ENCODE results near the gene PWP2. TPM values are rescaled to one million over a fixed set of nuclear protein-coding genes. Genes with fewer than 3 reads are reported as not detected.
"Not testable (repeated sequence)": the region's sequence is repeated elsewhere in the genome, so short reads cannot be mapped to it uniquely, and the experiment has no call there.

Gene PWP2
- total RNA-seq (10 to 100 TPM; 27.2 to 28.2 TPM), polyA plus RNA-seq (10 to 100 TPM in 1 of 2 donors, under 1 TPM in 1; 0.35 to 13.9 TPM)

DNA sequence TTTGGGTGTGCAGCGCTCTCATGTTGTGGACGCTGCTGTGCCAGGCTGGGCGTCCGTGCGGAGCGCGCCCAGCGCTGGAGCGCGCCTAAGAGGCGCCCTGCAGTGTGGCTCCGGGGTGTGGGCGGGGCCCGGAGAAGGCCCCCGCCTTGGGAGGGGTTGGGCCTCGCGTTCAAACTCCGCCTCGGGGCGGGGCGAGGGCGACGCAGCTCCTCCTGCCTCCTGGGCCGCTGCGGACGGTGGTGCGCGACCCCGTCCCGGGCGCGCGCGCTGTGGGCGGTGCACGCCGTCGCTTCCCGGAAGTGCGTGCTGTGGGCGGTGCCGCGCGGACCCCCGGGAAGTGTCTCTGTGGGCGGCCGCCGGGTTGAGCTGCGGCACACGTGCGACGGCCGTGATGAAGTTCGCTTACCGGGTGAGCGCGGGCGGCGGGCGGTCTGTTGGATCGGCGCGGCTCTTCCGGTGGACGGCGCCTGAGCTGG, at the start of gene PWP2:
Gene PWP2 (plus strand): TSS at position 374 of the 476 bp plus-strand sequence. CDS start 18 bp downstream, at position 392.
- H3K4me1 Mint-ChIP-seq; H3K27ac ChIP-seq (ENCODE audit: low read depth, low read length); H3K27me3 Mint-ChIP-seq; H3K27ac Mint-ChIP-seq; H3K9me3 ChIP-seq (ENCODE audit: control insufficient read depth in 1 of 2, low read length in 2 of 2); H3K36me3 ChIP-seq (ENCODE audit: insufficient read depth, low read length); H3K36me3 Mint-ChIP-seq; H3K4me3 ChIP-seq (ENCODE audit: low read length in 2 of 2); H3K9me3 Mint-ChIP-seq; intact Hi-C loops (cut with micrococcal nuclease); H3K27me3 ChIP-seq (ENCODE audit: insufficient read depth, low read length); H3K4me1 ChIP-seq (ENCODE audit: insufficient read depth, low read length); CTCF ChIA-PET (ENCODE audit: partially characterized antibody): not testable (repeated sequence)
- H3K4me3 Mint-ChIP-seq = peak within 1 kb of the TSS in 4 of 8 donors; percentile 35 to 71 (median 58)
- DNase-seq = peak; percentile 54 to 73 (median 67)
- POLR2A ChIA-PET (ENCODE audit: partially characterized antibody) = interaction anchor here (0.5 kb wide), 1 partner anchor 18 kb away, joined by 3 read pairs; no protein-coding TSS in a partner anchor

DNA sequence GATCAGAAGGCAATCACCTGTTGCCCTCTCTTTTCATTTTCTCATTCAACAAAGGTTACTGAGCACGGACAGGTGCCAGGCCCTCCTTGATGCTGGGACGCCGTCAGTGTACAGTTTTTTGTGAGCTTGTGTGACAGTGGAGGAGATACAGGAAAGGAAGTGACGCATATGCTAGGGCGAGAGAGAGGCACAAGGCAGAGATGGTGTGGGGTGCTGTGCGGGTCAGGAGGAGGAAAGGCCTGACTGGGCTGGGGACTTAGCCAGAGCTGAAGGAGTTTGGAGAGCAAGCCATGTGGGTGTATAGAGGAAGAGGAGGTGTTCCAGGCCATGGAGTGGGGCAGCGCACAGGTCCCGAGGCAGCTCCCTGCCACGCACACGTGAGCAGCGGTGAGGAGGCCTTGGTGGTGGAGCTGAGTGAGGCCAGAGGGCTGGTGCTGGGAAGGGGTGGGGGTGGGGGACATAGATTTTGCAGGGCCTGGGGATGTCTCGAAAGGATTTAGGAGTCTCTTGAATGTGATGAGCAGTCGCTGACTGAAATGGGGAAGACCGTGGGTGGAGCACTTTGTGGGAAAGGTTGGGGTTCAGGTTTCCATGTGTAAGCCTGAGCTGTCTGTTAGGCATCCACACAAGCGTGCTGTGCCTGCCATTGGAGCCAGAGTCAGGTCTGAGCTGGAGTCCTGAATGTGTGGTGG, 49.1 kb upstream of the PWP2 start:
- Histone ChIP-seq H3K36me3 (ENCODE audit: insufficient read depth, low read length) (peaks cover 44% of the 10 kb centered on the region), H3K4me3 (ENCODE audit: low read length in 2 of 2) (no peak overlapping the region), H3K9me3 (ENCODE audit: control insufficient read depth in 1 of 2, low read length in 2 of 2) (no peaks in the 10 kb centered on the region), H3K4me1 (ENCODE audit: insufficient read depth, low read length) (peaks cover 13% of the 10 kb centered on the region), H3K27me3 (ENCODE audit: insufficient read depth, low read length) (no peaks in the 10 kb centered on the region), H3K27ac (ENCODE audit: low read depth, low read length) (peak overlapping the region; percentile 59)
- Mint-ChIP-seq H3K36me3 (peaks cover 38 to 69% of the 10 kb centered on the region in 2 donors), H3K9me3 (no peaks in the 10 kb centered on the region), H3K27ac (peak overlapping the region; percentile 85 to 100 (median 98)), H3K27me3 (no peaks in the 10 kb centered on the region), H3K4me3 (peak overlapping the region; percentile 81 to 91 (median 86)), H3K4me1 (peaks cover 24 to 39% (median 31%) of the 10 kb centered on the region in 4 donors)
- DNase-seq = peak; percentile 52 to 70 (median 61)
- ChIA-PET CTCF (ENCODE audit: partially characterized antibody) (interaction anchor here (1.0 to 1.1 kb wide), 3 partner anchors 9 to 43 kb away, joined by 3 read pairs; no protein-coding TSS in a partner anchor), POLR2A (ENCODE audit: partially characterized antibody) (interaction anchor here (0.8 to 2.2 kb wide), 5 partner anchors 10 to 47 kb away, joined by 3 to 19 read pairs (median 4); no protein-coding TSS in a partner anchor)
- intact Hi-C loops (cut with micrococcal nuclease) = no loop called here

DNA sequence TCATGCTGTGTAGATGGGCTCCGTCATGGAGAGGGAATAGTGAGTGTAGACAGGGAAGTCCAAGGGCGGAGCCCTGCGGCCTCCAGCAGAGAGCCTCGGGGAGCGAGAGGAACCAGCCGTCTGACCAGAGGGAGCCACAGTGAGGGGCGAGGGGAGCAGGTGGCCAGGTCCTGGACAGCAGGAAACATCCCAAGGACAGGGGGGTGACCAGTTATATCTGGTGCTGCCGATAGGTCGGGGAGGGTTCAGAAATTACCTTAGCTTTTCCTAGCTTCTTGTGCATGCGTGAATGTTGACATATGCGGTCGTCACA, 48.6 kb upstream of the PWP2 start:
- Mint-ChIP-seq H3K36me3 (peaks cover 35 to 69% of the 10 kb centered on the region in 2 donors), H3K4me1 (peaks cover 24 to 44% (median 32%) of the 10 kb centered on the region in 4 donors), H3K27ac (peak overlapping the region; percentile 85 to 100 (median 98)), H3K9me3 (no peaks in the 10 kb centered on the region), H3K4me3 (peak overlapping the region in 7 of 8 donors; percentile 81 to 91 (median 87)), H3K27me3 (no peaks in the 10 kb centered on the region)
- Histone ChIP-seq H3K9me3 (ENCODE audit: control insufficient read depth in 1 of 2, low read length in 2 of 2) (no peaks in the 10 kb centered on the region), H3K27me3 (ENCODE audit: insufficient read depth, low read length) (no peaks in the 10 kb centered on the region), H3K36me3 (ENCODE audit: insufficient read depth, low read length) (peaks cover 47% of the 10 kb centered on the region), H3K27ac (ENCODE audit: low read depth, low read length) (peak overlapping the region; percentile 59), H3K4me1 (ENCODE audit: insufficient read depth, low read length) (peaks cover 13% of the 10 kb centered on the region), H3K4me3 (ENCODE audit: low read length in 2 of 2) (no peak overlapping the region)
- ChIA-PET POLR2A (ENCODE audit: partially characterized antibody) (interaction anchor here (0.8 to 2.2 kb wide), 4 partner anchors 9 to 45 kb away, joined by 3 to 19 read pairs (median 6); no protein-coding TSS in a partner anchor), CTCF (ENCODE audit: partially characterized antibody) (interaction anchor here (0.5 kb wide), 1 partner anchor 37 kb away, joined by 3 read pairs; no protein-coding TSS in a partner anchor)
- intact Hi-C loops (cut with micrococcal nuclease) = no loop called here
- no peak for DNase-seq

DNA sequence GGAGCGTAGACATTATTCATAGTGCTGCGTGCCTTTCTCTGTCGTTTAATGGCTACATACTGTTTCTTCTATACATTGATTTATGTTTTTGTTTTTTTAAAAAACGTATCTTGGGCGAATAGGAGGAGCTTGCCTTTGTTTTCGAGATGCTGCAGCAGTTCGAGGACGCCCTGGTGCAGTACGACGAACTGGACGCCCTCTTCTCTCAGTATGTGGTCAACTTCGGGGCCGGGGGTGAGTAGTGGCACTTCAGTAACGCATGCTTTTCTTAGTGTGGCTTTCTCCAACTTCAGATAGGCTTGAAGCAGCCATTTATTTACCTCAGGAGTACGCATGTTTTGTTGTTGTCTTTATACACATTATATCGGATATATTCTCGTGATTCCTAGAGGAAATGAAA, 48.2 kb upstream of the PWP2 start:
- H3K9me3 Mint-ChIP-seq = no peaks in the 10 kb centered on the region
- H3K36me3 ChIP-seq (ENCODE audit: insufficient read depth, low read length) = peaks cover 47% of the 10 kb centered on the region
- H3K4me1 Mint-ChIP-seq = peaks cover 24 to 44% (median 33%) of the 10 kb centered on the region in 4 donors
- H3K27me3 Mint-ChIP-seq = no peaks in the 10 kb centered on the region
- no peaks in the 10 kb centered on the region for H3K9me3 ChIP-seq (ENCODE audit: control insufficient read depth in 1 of 2, low read length in 2 of 2)
- CTCF ChIA-PET (ENCODE audit: partially characterized antibody) = interaction anchor here (0.5 kb wide), 1 partner anchor 37 kb away, joined by 3 read pairs; no protein-coding TSS in a partner anchor
- peaks cover 13% of the 10 kb centered on the region for H3K4me1 ChIP-seq (ENCODE audit: insufficient read depth, low read length)
- H3K27me3 ChIP-seq (ENCODE audit: insufficient read depth, low read length) = no peaks in the 10 kb centered on the region
- H3K36me3 Mint-ChIP-seq = peaks cover 35 to 69% of the 10 kb centered on the region in 2 donors
- intact Hi-C loops (cut with micrococcal nuclease) = no loop called here
- H3K4me3 ChIP-seq (ENCODE audit: low read length in 2 of 2) = no peak overlapping the region
- peak overlapping the region in 6 of 8 donors; percentile 20 to 88 (median 48) for H3K4me3 Mint-ChIP-seq
- no peak for DNase-seq
- POLR2A ChIA-PET (ENCODE audit: partially characterized antibody) = interaction anchor here (2.2 kb wide), 1 partner anchor 25 kb away, joined by 19 read pairs; no protein-coding TSS in a partner anchor
- H3K27ac Mint-ChIP-seq = peak overlapping the region; percentile 84 to 98 (median 96)
- H3K27ac ChIP-seq (ENCODE audit: low read depth, low read length) = peak overlapping the region; percentile 59

DNA sequence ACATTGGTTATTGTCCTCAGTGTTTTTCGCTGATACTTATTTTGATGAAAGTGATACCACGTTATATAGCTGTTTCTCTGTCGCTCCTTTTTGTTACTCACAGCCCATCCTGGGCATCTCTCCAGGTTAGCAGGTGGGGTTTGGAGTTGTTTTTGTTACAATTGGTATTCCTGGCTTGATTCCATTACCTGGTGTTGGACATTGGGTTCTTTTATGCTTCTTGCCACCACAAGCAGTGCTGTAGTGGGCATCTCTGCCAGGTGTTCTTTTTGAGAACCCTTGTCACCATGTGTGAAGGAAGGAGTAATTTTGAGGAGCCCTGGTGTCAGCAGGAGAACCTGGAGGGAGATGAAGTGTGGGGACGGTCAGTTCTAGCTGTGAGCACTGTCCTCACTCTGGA, 47.5 kb upstream of the PWP2 start:
- Mint-ChIP-seq H3K4me1 (peaks cover 24 to 49% (median 36%) of the 10 kb centered on the region in 4 donors), H3K4me3 (peak overlapping the region in 1 of 8 donors; percentile 62), H3K27ac (peak overlapping the region in 6 of 7 donors; percentile 14 to 78 (median 66)), H3K36me3 (peaks cover 36 to 65% of the 10 kb centered on the region in 2 donors), H3K9me3 (no peaks in the 10 kb centered on the region), H3K27me3 (no peaks in the 10 kb centered on the region)
- no peak overlapping the region for H3K4me3 ChIP-seq (ENCODE audit: low read length in 2 of 2)
- POLR2A ChIA-PET (ENCODE audit: partially characterized antibody) = interaction anchor here (2.2 kb wide), 1 partner anchor 24 kb away, joined by 19 read pairs; no protein-coding TSS in a partner anchor
- H3K36me3 ChIP-seq (ENCODE audit: insufficient read depth, low read length) = peaks cover 49% of the 10 kb centered on the region
- H3K27me3 ChIP-seq (ENCODE audit: insufficient read depth, low read length) = no peaks in the 10 kb centered on the region
- CTCF ChIA-PET (ENCODE audit: partially characterized antibody) = no interaction called here
- intact Hi-C loops (cut with micrococcal nuclease) = no loop called here
- no peak overlapping the region for H3K27ac ChIP-seq (ENCODE audit: low read depth, low read length)
- H3K4me1 ChIP-seq (ENCODE audit: insufficient read depth, low read length) = peaks cover 14% of the 10 kb centered on the region
- DNase-seq = no peak
- no peaks in the 10 kb centered on the region for H3K9me3 ChIP-seq (ENCODE audit: control insufficient read depth in 1 of 2, low read length in 2 of 2)

DNA sequence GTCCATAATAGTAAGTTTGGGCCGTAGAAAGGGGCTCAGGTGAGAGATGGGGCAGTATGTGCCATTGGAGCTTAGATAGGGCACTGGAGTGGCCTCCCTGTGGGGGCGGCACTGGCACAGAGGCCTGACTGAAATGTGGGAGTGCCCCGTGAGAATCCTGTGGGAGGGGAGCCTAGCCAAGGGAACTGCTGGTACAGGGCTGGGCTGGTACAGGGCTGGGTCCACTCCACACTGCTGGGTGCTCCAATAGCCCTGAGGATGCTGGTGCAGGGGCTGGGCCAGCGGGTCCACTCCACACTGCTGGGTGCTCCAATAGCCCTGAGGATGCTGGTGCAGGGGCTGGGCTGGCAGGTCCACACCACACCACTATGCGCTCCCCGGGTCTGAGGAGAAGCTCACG, 44.8 kb upstream of the PWP2 start:
- ChIA-PET POLR2A (ENCODE audit: partially characterized antibody) (interaction anchor here (2.0 kb wide), 1 partner anchor 27 kb away, joined by 8 read pairs; no protein-coding TSS in a partner anchor), CTCF (ENCODE audit: partially characterized antibody) (no interaction called here)
- Mint-ChIP-seq H3K27ac (peak overlapping the region; percentile 46 to 100 (median 89)), H3K4me3 (no peak overlapping the region), H3K9me3 (peaks cover 0 to 2% (median 0%) of the 10 kb centered on the region in 8 donors), H3K27me3 (no peaks in the 10 kb centered on the region), H3K4me1 (peaks cover 41 to 66% (median 51%) of the 10 kb centered on the region in 4 donors), H3K36me3 (peaks cover 38 to 67% of the 10 kb centered on the region in 2 donors)
- DNase-seq = no peak
- H3K27ac ChIP-seq (ENCODE audit: low read depth, low read length) = no peak overlapping the region
- no peak overlapping the region for H3K4me3 ChIP-seq (ENCODE audit: low read length in 2 of 2)
- intact Hi-C loops (cut with micrococcal nuclease) = no loop called here
- peaks cover 32% of the 10 kb centered on the region for H3K4me1 ChIP-seq (ENCODE audit: insufficient read depth, low read length)
- H3K9me3 ChIP-seq (ENCODE audit: control insufficient read depth in 1 of 2, low read length in 2 of 2) = no peaks in the 10 kb centered on the region
- no peaks in the 10 kb centered on the region for H3K27me3 ChIP-seq (ENCODE audit: insufficient read depth, low read length)
- peaks cover 41% of the 10 kb centered on the region for H3K36me3 ChIP-seq (ENCODE audit: insufficient read depth, low read length)
